Measurements from ENCODE around the gene FBXO9. TPM values are rescaled to one million over a fixed set of nuclear protein-coding genes. Genes with fewer than 3 reads are reported as not detected.
A peak's percentile ranks its signal among the peaks of the same experiment; 100 is the strongest.
"Not testable (repeated sequence)": the region's sequence is repeated elsewhere in the genome, so short reads cannot be mapped to it uniquely, and the experiment has no call there.

Gene FBXO9
- total RNA-seq, 1 experiment from 2014 or later: 41.2 TPM

DNA sequence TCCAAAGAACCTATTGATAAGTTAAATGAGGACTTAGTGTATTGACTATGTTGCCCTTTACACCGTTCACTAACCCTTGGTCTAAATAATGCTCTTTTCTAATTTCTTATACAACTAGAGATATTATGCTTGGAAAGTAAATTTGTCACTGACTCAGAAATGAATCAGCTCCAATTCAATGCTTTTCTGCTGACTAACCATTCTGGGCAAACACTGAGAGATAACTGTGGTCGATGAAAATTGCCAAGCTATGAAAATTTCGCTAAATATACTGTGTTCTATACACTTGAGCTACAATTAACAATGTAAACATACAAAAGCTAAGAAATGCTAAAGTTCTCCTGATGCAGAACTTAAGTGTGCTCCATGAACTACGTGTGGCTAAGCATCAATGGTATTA is 23.1 kb upstream of the FBXO9 start:
- H3K27me3 ChIP-seq: no peaks in the 10 kb centered on the region
- no peaks in the 10 kb centered on the region for H3K9me3 ChIP-seq
- peaks cover 26% of the 10 kb centered on the region for H3K36me3 ChIP-seq
- DNase-seq: no peak
- no peak overlapping the region for H3K4me3 ChIP-seq

DNA sequence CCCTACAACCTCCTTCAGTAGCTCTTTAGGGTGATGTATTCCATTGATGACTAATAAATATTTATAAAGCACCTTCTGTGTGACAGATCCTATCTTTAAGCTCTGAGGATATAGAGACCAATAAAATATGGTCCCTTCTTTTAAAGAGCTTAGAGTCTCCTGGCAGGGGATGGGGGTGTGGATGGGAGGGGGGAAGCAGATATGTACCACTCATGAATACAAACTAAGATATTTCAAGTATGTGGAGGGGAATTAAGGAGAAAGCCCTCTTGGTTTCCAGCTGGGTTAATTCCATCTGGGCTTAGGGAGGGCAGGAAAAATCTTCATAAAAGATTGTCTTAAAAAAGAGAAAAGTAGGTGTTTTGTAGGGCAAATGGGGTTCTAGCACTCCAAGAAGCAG is 21.6 kb upstream of the FBXO9 start:
- DNase-seq: peak; percentile 78
- Histone ChIP-seq H3K36me3 (peaks cover 26% of the 10 kb centered on the region), H3K9me3 (no peaks in the 10 kb centered on the region), H3K27me3 (no peaks in the 10 kb centered on the region), H3K4me3 (no peak overlapping the region)

DNA sequence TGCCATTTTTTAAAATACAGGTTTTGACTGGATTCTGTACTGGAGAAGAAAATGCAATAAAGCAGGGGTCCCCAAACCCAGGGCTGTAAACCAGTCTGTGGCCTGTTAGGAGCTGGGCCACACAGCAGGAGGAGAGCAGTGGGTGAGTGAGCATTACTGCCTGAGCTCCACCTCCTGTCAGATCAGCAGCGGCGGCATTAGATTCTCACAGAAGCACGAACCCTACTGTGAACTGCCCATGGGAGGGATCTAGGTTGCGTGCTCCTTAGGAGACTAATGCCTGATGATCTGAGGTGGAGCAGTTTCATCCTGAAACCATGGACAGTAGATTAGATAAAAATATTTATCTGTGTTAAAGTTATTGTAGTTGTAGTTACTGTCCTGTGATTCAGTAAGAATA is 21.1 kb upstream of the FBXO9 start:
- H3K4me3 ChIP-seq: no peak overlapping the region
- no peaks in the 10 kb centered on the region for H3K27me3 ChIP-seq
- H3K36me3 ChIP-seq: peaks cover 28% of the 10 kb centered on the region
- peak; percentile 52 for DNase-seq
- no peaks in the 10 kb centered on the region for H3K9me3 ChIP-seq

DNA sequence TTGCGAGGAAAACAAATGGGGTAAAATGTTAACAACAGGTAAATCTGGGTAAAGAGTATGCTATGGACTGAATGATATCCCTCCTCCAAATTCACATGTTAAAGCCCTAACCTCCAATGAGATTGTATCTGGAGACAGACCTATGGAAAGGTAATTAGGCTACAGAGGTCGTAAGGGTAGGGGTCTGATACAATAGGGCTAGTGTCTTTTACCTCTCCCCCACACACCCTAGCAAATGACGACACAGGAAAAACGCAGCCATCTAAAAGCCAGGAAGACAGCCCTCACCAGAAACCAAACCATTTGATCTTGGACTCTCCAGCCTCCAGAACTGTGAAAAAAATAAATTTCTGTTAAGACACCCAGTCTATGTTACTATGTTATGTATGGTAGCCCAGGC is 20.6 kb upstream of the FBXO9 start:
- no peaks in the 10 kb centered on the region for H3K27me3 ChIP-seq
- no peak overlapping the region for H3K4me3 ChIP-seq
- peaks cover 29% of the 10 kb centered on the region for H3K36me3 ChIP-seq
- H3K9me3 ChIP-seq: no peaks in the 10 kb centered on the region
- no peak for DNase-seq

DNA sequence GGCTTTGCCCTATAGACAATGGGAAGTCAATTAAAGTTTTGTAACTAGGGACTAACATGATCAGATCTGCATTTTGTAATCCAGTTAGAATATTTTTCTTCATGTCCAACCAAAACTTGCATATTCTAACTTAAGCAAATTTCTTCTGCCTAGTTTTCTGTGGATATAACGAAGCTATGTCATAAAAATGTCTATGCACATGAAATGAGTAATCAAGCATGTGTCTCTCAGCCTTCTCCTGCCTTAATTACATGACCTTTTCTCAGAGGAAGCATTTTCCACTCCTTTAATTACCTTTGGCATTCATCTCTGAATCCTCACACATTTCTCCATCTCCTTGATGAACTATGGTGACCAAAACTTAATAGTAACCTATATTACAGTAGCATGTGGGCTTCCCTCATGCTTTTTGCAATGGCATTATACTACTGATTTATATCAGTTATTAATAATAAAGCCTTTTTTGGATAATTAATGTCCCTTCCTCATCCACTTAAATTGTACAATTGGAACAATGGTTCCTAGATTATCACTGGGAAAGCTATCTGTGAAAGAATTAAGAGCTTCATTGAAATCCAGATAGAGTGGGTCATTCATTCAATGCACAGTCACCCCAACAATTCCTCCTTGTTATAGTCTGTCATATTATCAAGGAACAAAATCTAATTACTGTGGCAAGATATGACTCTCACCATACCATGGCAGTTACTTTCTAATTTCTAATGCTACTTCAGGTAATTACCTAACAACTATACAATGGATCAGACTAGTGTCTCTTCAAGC is 19.1 kb upstream of the FBXO9 start:
- H3K4me3 ChIP-seq: no peak overlapping the region
- no peaks in the 10 kb centered on the region for H3K27me3 ChIP-seq
- no peak for DNase-seq
- H3K9me3 ChIP-seq: no peaks in the 10 kb centered on the region
- H3K36me3 ChIP-seq: peaks cover 14% of the 10 kb centered on the region

DNA sequence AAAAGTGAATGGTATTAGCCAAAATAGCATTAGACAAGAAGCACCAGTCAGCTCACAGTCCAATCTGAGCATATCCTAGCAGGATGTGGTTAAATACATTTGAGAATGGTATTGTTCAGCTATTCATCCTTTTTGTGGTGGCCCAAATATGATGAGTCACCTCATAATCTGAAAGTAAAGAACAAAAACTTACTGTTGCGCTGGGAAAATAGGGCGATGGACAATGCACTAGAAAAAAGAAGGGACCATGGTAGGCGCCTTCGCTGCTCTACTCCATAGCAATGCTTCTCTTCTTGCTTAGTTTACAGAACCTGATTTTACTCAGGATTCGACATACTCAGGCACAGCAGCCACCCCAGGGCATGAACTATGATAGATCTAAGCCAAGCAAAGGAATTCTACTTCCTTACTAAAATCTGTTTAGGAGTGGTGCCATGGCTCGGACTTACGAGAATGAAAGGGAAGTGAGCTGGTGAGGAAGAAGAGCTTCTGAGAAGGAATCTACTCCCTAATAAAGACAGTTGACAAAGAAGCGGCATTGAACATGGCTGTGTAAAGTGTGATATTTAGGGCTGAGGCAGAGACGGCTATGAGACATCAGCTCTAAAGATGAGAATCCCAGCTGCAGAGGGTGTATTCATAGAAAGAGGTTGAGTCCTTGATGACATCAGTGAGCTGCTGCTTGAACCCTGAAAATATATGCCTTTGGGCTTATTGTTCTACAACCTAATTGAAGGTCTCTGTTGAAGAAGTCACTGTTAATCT is 16.6 kb upstream of the FBXO9 start:
- Histone ChIP-seq H3K36me3 (peaks cover 13% of the 10 kb centered on the region; the same call in 1 of the 2 replicates), H3K9me3 (no peaks in the 10 kb centered on the region), H3K4me3 (no peak overlapping the region), H3K27me3 (no peaks in the 10 kb centered on the region)
- DNase-seq: no peak

DNA sequence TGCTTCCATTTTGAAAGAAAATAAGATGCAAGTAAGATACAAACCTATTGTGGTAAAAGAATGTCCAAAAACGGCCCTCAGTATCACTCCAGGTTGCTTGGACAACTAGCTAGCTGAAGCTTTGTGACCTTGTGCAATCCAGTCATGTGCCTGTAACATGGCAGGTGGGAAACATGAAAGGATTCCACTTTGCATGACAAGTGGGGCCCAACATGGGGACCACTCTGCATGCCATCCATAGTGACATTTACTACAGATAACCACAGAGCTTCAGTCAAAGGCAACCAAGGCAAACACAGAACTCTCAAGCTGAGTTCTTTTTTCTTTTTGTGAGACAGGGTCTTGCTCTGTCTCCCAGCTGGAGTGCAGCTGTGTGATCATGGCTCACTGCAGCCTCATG is 15.8 kb upstream of the FBXO9 start:
- H3K36me3 ChIP-seq: peaks cover 13% of the 10 kb centered on the region; the same call in 1 of the 2 replicates
- H3K4me3 ChIP-seq: no peak overlapping the region
- no peaks in the 10 kb centered on the region for H3K9me3 ChIP-seq
- no peak for DNase-seq
- H3K27me3 ChIP-seq: no peaks in the 10 kb centered on the region

DNA sequence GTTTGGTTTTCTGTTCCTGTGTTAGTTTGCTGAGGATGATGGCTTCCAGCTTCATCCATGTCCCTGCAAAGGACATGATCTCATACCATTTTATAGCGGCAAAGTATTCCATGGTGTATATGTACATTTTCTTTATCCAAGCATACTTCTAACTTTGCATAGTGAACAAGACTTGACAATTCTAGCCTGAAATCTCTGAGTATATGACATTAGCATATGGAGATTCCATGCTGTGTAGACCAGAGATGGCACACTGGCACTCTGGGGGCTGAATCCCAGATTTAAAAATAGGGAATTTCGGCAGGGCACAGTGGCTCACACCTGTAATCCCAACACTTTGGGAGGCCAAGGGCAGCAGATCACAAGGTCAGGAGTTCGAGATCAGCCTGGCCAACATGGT is 13.1 kb upstream of the FBXO9 start:
- not testable (repeated sequence) for H3K9me3 ChIP-seq, H3K4me3 ChIP-seq, H3K27me3 ChIP-seq, DNase-seq, H3K36me3 ChIP-seq

DNA sequence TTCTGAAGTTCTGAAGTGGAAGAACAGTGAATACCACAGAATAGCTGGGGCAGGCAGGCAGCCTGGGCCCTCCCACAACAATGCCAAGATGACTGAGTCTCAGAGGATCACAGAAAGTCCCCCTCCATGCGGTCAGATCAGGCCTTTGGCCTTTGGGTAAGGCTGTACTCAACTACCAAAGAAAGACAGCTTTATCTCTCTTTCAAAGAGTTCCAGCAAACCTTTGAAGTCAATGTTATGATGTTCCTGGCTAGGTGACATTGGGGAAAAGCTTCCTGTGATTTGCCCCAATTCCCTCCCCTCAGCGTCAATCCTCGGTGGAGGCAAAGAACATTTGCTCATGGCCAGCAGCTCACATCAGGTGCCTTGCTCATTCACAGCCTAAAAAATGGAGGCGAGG is 10.7 kb upstream of the FBXO9 start:
- Histone ChIP-seq H3K36me3 (no peaks in the 10 kb centered on the region; the same call in 1 of the 2 replicates), H3K9me3 (no peaks in the 10 kb centered on the region), H3K4me3 (no peak overlapping the region), H3K27me3 (no peaks in the 10 kb centered on the region)
- DNase-seq: no peak

DNA sequence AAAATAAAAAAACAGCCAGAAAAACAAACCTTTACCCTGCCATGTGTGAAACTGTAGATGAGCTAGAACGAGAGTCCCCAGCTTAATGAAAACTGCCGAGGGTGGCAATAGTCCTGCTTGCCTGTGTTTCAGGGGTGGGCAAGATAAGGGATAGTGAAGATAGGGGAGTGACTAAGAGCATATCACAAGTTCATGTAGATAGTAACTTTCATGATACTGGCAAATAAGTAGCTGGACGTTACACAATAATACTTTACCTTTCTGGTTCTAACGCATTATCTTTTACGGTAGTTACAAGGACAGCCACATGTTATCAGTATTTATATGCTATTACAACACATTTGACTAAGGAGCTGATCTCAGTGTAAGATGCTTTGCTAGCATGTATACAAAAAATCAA is 9.3 kb upstream of the FBXO9 start:
- Histone ChIP-seq H3K27me3 (no peaks in the 10 kb centered on the region), H3K4me3 (no peak overlapping the region)
- DNase-seq: no peak

DNA sequence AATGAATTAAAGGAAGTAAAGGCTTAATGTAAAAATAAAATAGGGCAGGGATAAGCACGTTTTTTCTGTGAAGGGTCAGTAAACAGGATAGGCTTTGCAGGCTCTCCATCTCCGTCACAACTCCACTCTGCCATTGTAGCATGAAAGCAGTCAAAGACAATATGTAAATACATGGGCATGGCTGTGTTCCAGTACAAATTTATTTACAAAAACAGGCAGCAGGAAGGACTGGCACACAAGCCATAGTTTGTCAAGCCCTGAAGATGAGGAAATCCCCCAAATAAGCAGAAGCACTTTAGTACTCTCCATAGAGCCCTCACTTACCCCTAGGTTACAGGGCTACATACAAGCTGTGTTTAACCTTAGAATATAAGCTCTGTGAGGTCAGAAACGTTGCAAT is 8.9 kb upstream of the FBXO9 start:
- DNase-seq: no peak
- no peaks in the 10 kb centered on the region; the same call in 1 of the 2 replicates for H3K36me3 ChIP-seq
- no peaks in the 10 kb centered on the region for H3K9me3 ChIP-seq
- H3K27me3 ChIP-seq: no peaks in the 10 kb centered on the region
- no peak overlapping the region for H3K4me3 ChIP-seq

More for the DNA sequence above, 9.3 kb upstream of the FBXO9 start:
- no peaks in the 10 kb centered on the region for H3K9me3 ChIP-seq
- H3K36me3 ChIP-seq: no peaks in the 10 kb centered on the region; the same call in 1 of the 2 replicates

DNA sequence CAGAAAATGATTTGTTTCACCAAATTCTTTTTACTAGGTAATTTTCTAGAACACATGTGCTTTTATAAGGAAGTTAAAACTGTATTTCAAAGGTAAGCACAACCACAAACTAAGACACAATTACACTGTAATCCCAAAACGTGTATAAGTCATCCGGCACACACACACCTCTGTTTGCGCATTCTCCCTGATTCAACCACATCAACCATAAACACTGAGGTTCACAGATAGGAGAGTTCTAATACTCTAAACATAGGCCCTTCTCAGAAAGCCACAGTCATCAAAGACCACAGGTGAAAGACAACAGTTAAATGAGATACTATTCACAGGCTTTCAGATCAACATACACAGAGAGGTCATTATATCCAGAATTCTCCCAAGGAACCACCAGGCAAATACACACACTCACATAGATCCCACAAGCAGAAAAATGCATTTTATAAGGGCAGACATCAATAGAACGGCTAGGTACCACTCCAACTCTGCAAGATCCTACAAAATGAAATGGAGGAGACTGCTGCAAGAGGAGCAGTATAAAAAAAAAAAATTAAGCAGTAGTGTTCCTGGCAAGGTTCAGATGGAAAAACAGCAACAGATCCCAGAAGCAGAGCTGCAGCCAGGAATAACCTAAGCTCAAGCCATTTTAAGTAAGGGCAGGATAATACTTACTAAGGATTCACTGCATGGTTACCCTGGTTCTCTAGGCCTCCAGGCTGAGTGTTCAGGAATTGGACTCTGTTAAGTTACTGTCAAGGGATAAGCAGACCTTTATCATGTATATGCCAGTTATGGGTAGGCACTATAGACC is 6.6 kb upstream of the FBXO9 start:
- Histone ChIP-seq H3K36me3 (no peaks in the 10 kb centered on the region; the same call in 1 of the 2 replicates), H3K4me3 (no peak overlapping the region), H3K27me3 (no peaks in the 10 kb centered on the region), H3K9me3 (no peaks in the 10 kb centered on the region)
- DNase-seq: no peak

DNA sequence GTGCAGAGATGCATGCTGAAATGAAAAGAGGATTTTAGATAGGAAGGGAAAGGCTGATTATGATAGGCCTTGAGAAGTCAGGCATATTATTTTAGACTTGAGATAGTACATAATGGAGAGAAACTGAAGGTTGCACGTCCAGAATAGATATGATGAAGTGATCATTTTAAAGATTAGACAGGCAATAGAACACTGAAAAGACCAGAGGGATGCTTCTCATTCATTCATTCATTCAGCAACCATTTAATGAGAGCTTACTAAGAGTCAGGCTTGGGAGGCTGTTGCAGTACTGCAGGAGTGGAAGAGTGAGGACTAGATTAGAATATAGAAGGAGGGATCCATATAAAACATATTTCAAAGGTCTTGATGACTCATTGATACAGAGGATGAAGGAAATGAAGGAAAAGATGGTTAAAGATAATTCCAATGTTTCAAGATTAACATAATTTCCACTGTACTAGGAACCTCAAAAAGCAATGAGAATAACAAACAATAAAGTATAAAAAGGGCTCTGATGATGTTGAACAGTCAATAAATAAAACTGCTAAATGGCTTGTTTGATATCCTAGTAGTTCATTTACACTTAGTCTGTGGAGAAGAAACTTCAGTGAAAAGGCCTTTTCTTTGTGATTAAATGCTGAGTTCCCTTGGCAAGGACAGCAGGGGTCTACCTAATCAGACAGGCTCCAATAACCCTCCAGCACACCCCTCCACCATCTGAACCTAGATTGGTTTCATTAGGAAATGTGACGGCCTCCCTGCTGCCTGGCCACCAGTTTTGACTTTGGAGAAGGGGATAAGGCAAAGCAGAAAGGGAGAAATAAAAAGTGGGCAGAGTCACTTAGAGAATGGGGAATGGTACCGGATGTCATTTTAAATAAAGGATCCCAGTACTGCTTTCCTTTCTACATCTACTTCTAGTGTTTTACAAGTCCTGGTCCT is 5.3 kb upstream of the FBXO9 start:
- DNase-seq: no peak
- Histone ChIP-seq H3K36me3 (no peaks in the 10 kb centered on the region; the same call in 1 of the 2 replicates), H3K4me3 (peak overlapping the region; percentile 92)

DNA sequence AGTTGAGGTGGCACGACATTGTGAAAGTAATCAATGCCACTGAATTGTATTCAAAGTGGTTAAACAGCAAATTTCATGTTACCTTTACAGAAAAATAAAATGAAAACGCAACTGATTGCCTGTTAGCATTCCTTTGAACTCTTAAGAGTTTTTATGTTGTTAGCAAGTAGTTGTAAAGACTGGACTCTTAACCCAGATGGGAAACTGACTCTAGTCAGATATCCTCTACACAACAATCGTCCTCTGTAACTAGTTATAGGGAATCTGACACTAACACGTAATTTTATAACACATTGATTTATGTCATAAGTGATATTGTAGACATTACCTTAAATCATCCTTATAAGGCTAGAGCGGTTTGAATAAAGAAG is 3.0 kb upstream of the FBXO9 start:
- no peak for DNase-seq
- Histone ChIP-seq H3K27me3 (no peaks in the 10 kb centered on the region), H3K36me3 (no peaks in the 10 kb centered on the region), H3K4me3 (peak overlapping the region; percentile 92), H3K9me3 (no peaks in the 10 kb centered on the region)

More for the DNA sequence above, 5.3 kb upstream of the FBXO9 start:
- no peaks in the 10 kb centered on the region for H3K27me3 ChIP-seq
- no peaks in the 10 kb centered on the region for H3K9me3 ChIP-seq

DNA sequence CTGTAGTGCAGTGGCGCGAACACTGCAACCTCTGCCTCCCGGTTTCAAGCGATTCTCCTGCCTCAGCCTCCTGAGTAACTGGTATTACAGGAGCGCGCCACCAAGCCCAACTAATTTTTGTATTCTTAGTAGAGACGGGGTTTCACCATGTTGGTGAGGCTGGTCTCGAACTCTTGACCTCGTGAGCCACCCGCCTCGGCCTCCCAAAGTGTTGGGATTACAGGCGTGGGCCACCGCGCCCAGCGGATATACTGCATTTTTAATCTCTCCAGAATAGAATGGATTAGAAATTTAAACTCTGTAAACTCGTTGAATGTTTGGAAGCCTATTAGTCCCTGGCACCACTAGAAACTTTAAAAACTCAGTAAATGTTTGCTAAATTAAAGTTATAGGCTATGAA is 949 bp upstream of the FBXO9 start:
- not testable (repeated sequence) for DNase-seq, H3K27me3 ChIP-seq, H3K36me3 ChIP-seq, H3K9me3 ChIP-seq
- H3K4me3 ChIP-seq: peak overlapping the region; percentile 78

DNA sequence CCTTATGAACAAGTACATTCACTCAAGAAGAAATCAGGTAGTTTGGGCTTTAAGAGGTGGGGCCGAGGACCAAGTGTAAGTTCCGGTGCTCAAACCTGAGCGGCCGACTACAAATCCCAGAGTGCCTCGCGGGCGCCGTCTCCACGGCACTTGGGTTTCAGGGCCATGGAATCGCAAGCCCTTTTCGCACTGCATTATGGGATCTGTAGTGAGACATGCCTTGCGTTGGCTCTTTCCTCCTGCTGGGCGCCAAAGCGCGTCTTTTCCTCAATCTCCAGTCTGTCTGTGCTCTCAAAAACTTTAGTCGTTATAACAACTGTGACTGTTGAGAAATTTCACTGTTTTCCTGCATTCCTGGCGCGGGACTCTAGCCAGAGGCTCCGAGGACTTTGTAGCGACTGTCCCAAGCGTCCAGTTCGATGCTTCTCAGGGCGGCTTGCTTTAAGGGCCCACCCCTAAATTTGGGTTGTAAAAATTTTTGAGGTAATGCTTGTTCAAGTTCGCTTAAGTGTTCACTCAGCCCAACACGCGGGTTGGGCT is 408 bp upstream of the FBXO9 start:
- H3K36me3 ChIP-seq: peaks cover 3% of the 10 kb centered on the region; the same call in 1 of the 2 replicates
- DNase-seq: peak; percentile 94
- H3K27me3 ChIP-seq: no peaks in the 10 kb centered on the region
- H3K9me3 ChIP-seq: no peaks in the 10 kb centered on the region
- peak overlapping the region; percentile 78 for H3K4me3 ChIP-seq
